BE2C (cell line): ENCODE data around the gene PPP1R14D.

Experiments used
- DNase-seq: peaks from one replicate; pipeline ENCODE4 v3.0.0-alpha.2; 2020
- H3K27me3 ChIP-seq: fragments of 250-450 bp; sonication (Bioruptor Pico); 2 replicates; pipeline ENCODE4 v1.5.1; 2020; ENCODE audit warnings: mild to moderate bottlenecking
- H3K36me3 ChIP-seq: fragments of 250-450 bp; sonication (Bioruptor Pico); 2 replicates; pipeline ENCODE4 v1.5.1; 2020; ENCODE audit warnings: mild to moderate bottlenecking
- H3K4me1 ChIP-seq: fragments of 250-450 bp; sonication (Bioruptor Pico); 2 replicates; pipeline ENCODE4 v1.5.1; 2020
- H3K4me3 ChIP-seq: 2 replicates; pipeline ENCODE4 v1.5.1; 2011; ENCODE audit warnings: low read depth, low read length
- H3K9me3 ChIP-seq: fragments of 250-450 bp; sonication (Bioruptor Pico); 2 replicates; pipeline ENCODE4 v1.5.1; 2020
- CTCF ChIP-seq: IDR thresholded peaks from 2 replicates; pipeline ENCODE4 v1.5.1; 2012; ENCODE audit warnings: mild to moderate bottlenecking, low read depth, low read length

Gene PPP1R14D

GRCh38 chr15:40787991-40788390, 40.5 kb downstream of the PPP1R14D start:
- Histone ChIP-seq H3K9me3 (no peaks in the 10 kb centered on the region), H3K36me3 (peaks cover 7% of the 10 kb centered on the region), H3K4me1 (no peaks in the 10 kb centered on the region), H3K27me3 (no peaks in the 10 kb centered on the region), H3K4me3 (no peak overlapping the region)
- no peak for DNase-seq
- TF ChIP-seq CTCF: no peak

GRCh38 chr15:40787344-40787841, 41.1 kb downstream of the PPP1R14D start:
- TF ChIP-seq CTCF: no peak
- no peak for DNase-seq
- no peaks in the 10 kb centered on the region for H3K27me3 ChIP-seq
- H3K9me3 ChIP-seq: no peaks in the 10 kb centered on the region
- H3K36me3 ChIP-seq: peaks cover 4% of the 10 kb centered on the region
- H3K4me1 ChIP-seq: no peaks in the 10 kb centered on the region
- H3K4me3 ChIP-seq: no peak overlapping the region

- TF ChIP-seq CTCF: no peak
- no peaks in the 10 kb centered on the region for H3K9me3 ChIP-seq
- no peaks in the 10 kb centered on the region for H3K27me3 ChIP-seq
- no peaks in the 10 kb centered on the region for H3K4me1 ChIP-seq
- no peaks in the 10 kb centered on the region for H3K36me3 ChIP-seq
- no peak overlapping the region for H3K4me3 ChIP-seq
- no peak for DNase-seq
Observed at GRCh38 chr15:40785814-40786213, 42.7 kb downstream of the PPP1R14D start.

- Histone ChIP-seq H3K4me1 (no peaks in the 10 kb centered on the region), H3K9me3 (no peaks in the 10 kb centered on the region), H3K4me3 (no peak overlapping the region), H3K27me3 (no peaks in the 10 kb centered on the region), H3K36me3 (no peaks in the 10 kb centered on the region; the same call in 1 of the 2 replicates)
- no peak for TF ChIP-seq CTCF
- DNase-seq: no peak
Observed at GRCh38 chr15:40785164-40785563, 43.3 kb downstream of the PPP1R14D start.

- H3K4me3 ChIP-seq: no peak overlapping the region
- TF ChIP-seq CTCF: peak; percentile 91
- peaks cover 15% of the 10 kb centered on the region for H3K36me3 ChIP-seq
- no peaks in the 10 kb centered on the region for H3K27me3 ChIP-seq
- H3K9me3 ChIP-seq: no peaks in the 10 kb centered on the region
- peak; percentile 86 for DNase-seq
- H3K4me1 ChIP-seq: no peaks in the 10 kb centered on the region
Observed at GRCh38 chr15:40782609-40783227, 45.8 kb downstream of the PPP1R14D start.

GRCh38 chr15:40776537-40777141, 51.9 kb downstream of the PPP1R14D start:
- no peaks in the 10 kb centered on the region for H3K9me3 ChIP-seq
- peaks cover 4% of the 10 kb centered on the region; the same call in 1 of the 2 replicates for H3K4me1 ChIP-seq
- TF ChIP-seq CTCF: no peak
- peaks cover 38% of the 10 kb centered on the region for H3K36me3 ChIP-seq
- no peak overlapping the region for H3K4me3 ChIP-seq
- H3K27me3 ChIP-seq: no peaks in the 10 kb centered on the region
- DNase-seq: no peak
